Activated effector memory CD4-positive, alpha-beta T cell treated with anti-CD3 and anti-CD28 coated beads, Interleukin-2, amount 50 U/mL, for 16 hours (primary cell): ENCODE data around the gene ANTKMT.
"Not testable (repeated sequence)": the region's sequence is repeated elsewhere in the genome, so short reads cannot be mapped to it uniquely, and the experiment has no call there.

Source experiments
- DNase-seq: peaks from one replicate; pipeline ENCODE4 v3.0.0-alpha.2; 2020

ANTKMT gene

GRCh38 chr16:681746-682427 lies 39.1 kb upstream of the ANTKMT start:
- DNase-seq: no peak

GRCh38 chr16:682493-683395 lies 38.2 kb upstream of the ANTKMT start:
- no peak for DNase-seq

- DNase-seq: no peak
These were observed 37.4 kb upstream of the ANTKMT start for GRCh38 chr16:683396-684070.

- peak; percentile 99 for DNase-seq
These were observed 36.7 kb upstream of the ANTKMT start, which contains the start of gene JMJD8 for GRCh38 chr16:684071-684794. JMJD8 (minus strand) TSS chr16:684334; CDS start chr16:684319, 15 bp downstream.

GRCh38 chr16:684961-685696 lies 35.8 kb upstream of the ANTKMT start:
- DNase-seq: no peak

GRCh38 chr16:685967-686366 lies 35.0 kb upstream of the ANTKMT start:
- no peak for DNase-seq

- DNase-seq: no peak
These were observed 34.3 kb upstream of the ANTKMT start for GRCh38 chr16:686459-687260.

- DNase-seq: no peak
These were observed 33.4 kb upstream of the ANTKMT start for GRCh38 chr16:687499-687898.

GRCh38 chr16:689175-689897 lies 31.6 kb upstream of the ANTKMT start:
- no peak for DNase-seq

- DNase-seq: not testable (repeated sequence)
These were observed 29.7 kb upstream of the ANTKMT start for GRCh38 chr16:691242-691641.

GRCh38 chr16:692356-693108 lies 28.4 kb upstream of the ANTKMT start:
- no peak for DNase-seq

- no peak for DNase-seq
These were observed 27.6 kb upstream of the ANTKMT start for GRCh38 chr16:693364-693763.

GRCh38 chr16:693766-694165 lies 27.2 kb upstream of the ANTKMT start:
- DNase-seq: no peak

- DNase-seq: no peak
These were observed 26.6 kb upstream of the ANTKMT start for GRCh38 chr16:694187-694862.

- no peak for DNase-seq
These were observed 26.0 kb upstream of the ANTKMT start for GRCh38 chr16:694863-695354.

- peak; percentile 90 for DNase-seq
These were observed 25.4 kb upstream of the ANTKMT start for GRCh38 chr16:695355-696089.

GRCh38 chr16:698911-699671 lies 21.9 kb upstream of the ANTKMT start:
- no peak for DNase-seq
